ENCODE measurements around the gene UBR2.
"Not testable (repeated sequence)": the region's sequence is repeated elsewhere in the genome, so short reads cannot be mapped to it uniquely, and the experiment has no call there.

The UBR2 gene

GRCh38 chr6:42565823-42566613 is 2.2 kb downstream of the UBR2 start:
- Histone ChIP-seq H3K4me3 (ENCODE audit: low read length) (no peak overlapping the region), H4K8ac (ENCODE audit: low read depth, low read length) (no peak overlapping the region), H3K79me1 (ENCODE audit: low read length) (peaks cover 3% of the 10 kb centered on the region), H3K56ac (ENCODE audit: low read length) (no peak overlapping the region), H4K5ac (ENCODE audit: low read length) (no peak overlapping the region), H3K27me3 (ENCODE audit: insufficient read depth, low read length, poor library complexity) (no peaks in the 10 kb centered on the region), H3K36me3 (ENCODE audit: control insufficient read depth, insufficient read depth, low read length) (no peaks in the 10 kb centered on the region), H2AK5ac (ENCODE audit: low read length) (no peak overlapping the region), H3K4me2 (ENCODE audit: low read length) (no peak overlapping the region), H2BK120ac (ENCODE audit: low read depth, low read length) (no peak overlapping the region), H3K27ac (ENCODE audit: low read depth, low read length) (no peak overlapping the region), H2BK5ac (ENCODE audit: low read length) (no peak overlapping the region), H3K4ac (ENCODE audit: low read depth, low read length) (no peak overlapping the region), H3K79me2 (ENCODE audit: control insufficient read depth, insufficient read depth, low read length) (peaks cover 14% of the 10 kb centered on the region), H3K4me1 (ENCODE audit: control insufficient read depth, low read depth, low read length) (no peaks in the 10 kb centered on the region), H2BK15ac (replicated peaks; ENCODE audit: low read depth) (no peak overlapping the region), H3K18ac (ENCODE audit: low read length) (no peak overlapping the region), H3K9ac (ENCODE audit: low read length) (no peak overlapping the region), H3K23ac (ENCODE audit: low read length) (no peak overlapping the region)
- no CpG with 5 or more reads among the region's 15 CpGs for WGBS (ENCODE audit: extremely low coverage, insufficient coverage, low lambda C conversion rate)
- no peak for DNase-seq

- no peak for DNase-seq
Measured at GRCh38 chr6:42566614-42567208, 2.9 kb downstream of the UBR2 start.

GRCh38 chr6:42567237-42567636 is 3.4 kb downstream of the UBR2 start:
- H3K4me3 ChIP-seq (ENCODE audit: low read length); H3K56ac ChIP-seq (ENCODE audit: low read length); H3K4me2 ChIP-seq (ENCODE audit: low read length); H2AK5ac ChIP-seq (ENCODE audit: low read length); H3K36me3 ChIP-seq (ENCODE audit: control insufficient read depth, insufficient read depth, low read length); H2BK15ac ChIP-seq (replicated peaks; ENCODE audit: low read depth); H3K79me1 ChIP-seq (ENCODE audit: low read length); H2BK5ac ChIP-seq (ENCODE audit: low read length); H3K9ac ChIP-seq (ENCODE audit: low read length); H3K23ac ChIP-seq (ENCODE audit: low read length); H3K18ac ChIP-seq (ENCODE audit: low read length); H3K27me3 ChIP-seq (ENCODE audit: insufficient read depth, low read length, poor library complexity); H2BK120ac ChIP-seq (ENCODE audit: low read depth, low read length); H4K5ac ChIP-seq (ENCODE audit: low read length); H4K8ac ChIP-seq (ENCODE audit: low read depth, low read length); H3K4ac ChIP-seq (ENCODE audit: low read depth, low read length); H3K4me1 ChIP-seq (ENCODE audit: control insufficient read depth, low read depth, low read length); DNase-seq; H3K27ac ChIP-seq (ENCODE audit: low read depth, low read length): not testable (repeated sequence)
- H3K79me2 ChIP-seq (ENCODE audit: control insufficient read depth, insufficient read depth, low read length), result peaks cover 14% of the 10 kb centered on the region
- no CpG with 5 or more reads among the region's 4 CpGs for WGBS (ENCODE audit: extremely low coverage, insufficient coverage, low lambda C conversion rate)

More at GRCh38 chr6:42566614-42567208, 2.9 kb downstream of the UBR2 start:
- Histone ChIP-seq H3K4me3 (ENCODE audit: low read length) (no peak overlapping the region), H3K36me3 (ENCODE audit: control insufficient read depth, insufficient read depth, low read length) (no peaks in the 10 kb centered on the region), H2BK15ac (replicated peaks; ENCODE audit: low read depth) (no peak overlapping the region), H3K79me1 (ENCODE audit: low read length) (peaks cover 3% of the 10 kb centered on the region), H4K8ac (ENCODE audit: low read depth, low read length) (no peak overlapping the region), H2BK120ac (ENCODE audit: low read depth, low read length) (no peak overlapping the region), H2AK5ac (ENCODE audit: low read length) (no peak overlapping the region), H3K27me3 (ENCODE audit: insufficient read depth, low read length, poor library complexity) (no peaks in the 10 kb centered on the region), H4K5ac (ENCODE audit: low read length) (no peak overlapping the region), H3K4me2 (ENCODE audit: low read length) (no peak overlapping the region), H3K27ac (ENCODE audit: low read depth, low read length) (no peak overlapping the region), H3K9ac (ENCODE audit: low read length) (no peak overlapping the region), H3K79me2 (ENCODE audit: control insufficient read depth, insufficient read depth, low read length) (peaks cover 14% of the 10 kb centered on the region), H3K4ac (ENCODE audit: low read depth, low read length) (no peak overlapping the region), H3K56ac (ENCODE audit: low read length) (no peak overlapping the region), H3K4me1 (ENCODE audit: control insufficient read depth, low read depth, low read length) (no peaks in the 10 kb centered on the region), H3K18ac (ENCODE audit: low read length) (no peak overlapping the region), H3K23ac (ENCODE audit: low read length) (no peak overlapping the region), H2BK5ac (ENCODE audit: low read length) (no peak overlapping the region)
- WGBS (ENCODE audit: extremely low coverage, insufficient coverage, low lambda C conversion rate), result no CpG with 5 or more reads among the region's 5 CpGs

- no peak for DNase-seq
- Histone ChIP-seq H3K4me1 (ENCODE audit: control insufficient read depth, low read depth, low read length) (no peaks in the 10 kb centered on the region), H2BK120ac (ENCODE audit: low read depth, low read length) (no peak overlapping the region), H3K9ac (ENCODE audit: low read length) (no peak overlapping the region), H2AK5ac (ENCODE audit: low read length) (no peak overlapping the region), H3K23ac (ENCODE audit: low read length) (no peak overlapping the region), H2BK15ac (replicated peaks; ENCODE audit: low read depth) (no peak overlapping the region), H3K4me2 (ENCODE audit: low read length) (no peak overlapping the region), H3K27ac (ENCODE audit: low read depth, low read length) (no peak overlapping the region), H4K5ac (ENCODE audit: low read length) (no peak overlapping the region), H3K79me2 (ENCODE audit: control insufficient read depth, insufficient read depth, low read length) (peaks cover 14% of the 10 kb centered on the region), H3K36me3 (ENCODE audit: control insufficient read depth, insufficient read depth, low read length) (no peaks in the 10 kb centered on the region), H3K79me1 (ENCODE audit: low read length) (peaks cover 4% of the 10 kb centered on the region), H3K4ac (ENCODE audit: low read depth, low read length) (no peak overlapping the region), H2BK5ac (ENCODE audit: low read length) (no peak overlapping the region), H3K27me3 (ENCODE audit: insufficient read depth, low read length, poor library complexity) (no peaks in the 10 kb centered on the region), H3K18ac (ENCODE audit: low read length) (no peak overlapping the region), H3K56ac (ENCODE audit: low read length) (no peak overlapping the region), H4K8ac (ENCODE audit: low read depth, low read length) (no peak overlapping the region), H3K4me3 (ENCODE audit: low read length) (no peak overlapping the region)
Measured at GRCh38 chr6:42569102-42570028, 5.5 kb downstream of the UBR2 start.

GRCh38 chr6:42571611-42572342 is 7.9 kb downstream of the UBR2 start:
- DNase-seq, result no peak
- H3K27ac ChIP-seq (ENCODE audit: low read depth, low read length), result no peak overlapping the region
- no peak overlapping the region for H4K8ac ChIP-seq (ENCODE audit: low read depth, low read length)
- no peak overlapping the region for H3K9ac ChIP-seq (ENCODE audit: low read length)
- no peak overlapping the region for H3K18ac ChIP-seq (ENCODE audit: low read length)
- no peak overlapping the region for H3K23ac ChIP-seq (ENCODE audit: low read length)
- H2BK5ac ChIP-seq (ENCODE audit: low read length), result no peak overlapping the region
- H3K79me2 ChIP-seq (ENCODE audit: control insufficient read depth, insufficient read depth, low read length), result peaks cover 4% of the 10 kb centered on the region
- no CpG with 5 or more reads among the region's 7 CpGs for WGBS (ENCODE audit: extremely low coverage, insufficient coverage, low lambda C conversion rate)
- H2BK15ac ChIP-seq (replicated peaks; ENCODE audit: low read depth), result no peak overlapping the region
- H3K36me3 ChIP-seq (ENCODE audit: control insufficient read depth, insufficient read depth, low read length), result no peaks in the 10 kb centered on the region
- H4K5ac ChIP-seq (ENCODE audit: low read length), result no peak overlapping the region
- no peaks in the 10 kb centered on the region for H3K4me1 ChIP-seq (ENCODE audit: control insufficient read depth, low read depth, low read length)
- H3K4ac ChIP-seq (ENCODE audit: low read depth, low read length), result no peak overlapping the region
- H3K27me3 ChIP-seq (ENCODE audit: insufficient read depth, low read length, poor library complexity), result no peaks in the 10 kb centered on the region
- H3K4me3 ChIP-seq (ENCODE audit: low read length), result no peak overlapping the region
- no peak overlapping the region for H3K56ac ChIP-seq (ENCODE audit: low read length)
- H2AK5ac ChIP-seq (ENCODE audit: low read length), result no peak overlapping the region
- peaks cover 1% of the 10 kb centered on the region for H3K79me1 ChIP-seq (ENCODE audit: low read length)
- H3K4me2 ChIP-seq (ENCODE audit: low read length), result no peak overlapping the region
- H2BK120ac ChIP-seq (ENCODE audit: low read depth, low read length), result no peak overlapping the region
